ENCODE results near the gene NDRG2. TPM values are rescaled to one million over a fixed set of nuclear protein-coding genes. Genes with fewer than 3 reads are reported as not detected.

The NDRG2 gene
- total RNA-seq, 2 donors from 2014 or later: 133 to 178 TPM

GRCh38 chr14:20971705-20972021 lies 53.2 kb downstream of the NDRG2 start:
- WGBS, 2 donors: 0 to 14% methylated on average over 8 of the region's 8 CpGs
- ATAC-seq: peak; percentile 36
- Histone ChIP-seq H3K27ac (peak overlapping the region; percentile 3 to 82 (median 64)), H3K4me1 (peaks cover 12% of the 10 kb centered on the region), H3K4me3 (peak overlapping the region in 1 of 2 donors; percentile 45), H3K36me3 (replicated peaks in 1 of 2; ENCODE audit: insufficient read depth in 1 of 2, low read depth in 2 of 2) (no peaks in the 10 kb centered on the region), H3K27me3 (no peaks in the 10 kb centered on the region), H3K9me3 (no peaks in the 10 kb centered on the region)
- TF ChIP-seq POLR2A (IDR thresholded peaks at IDR 0.05): no peak
- TF ChIP-seq, protein P1, sequence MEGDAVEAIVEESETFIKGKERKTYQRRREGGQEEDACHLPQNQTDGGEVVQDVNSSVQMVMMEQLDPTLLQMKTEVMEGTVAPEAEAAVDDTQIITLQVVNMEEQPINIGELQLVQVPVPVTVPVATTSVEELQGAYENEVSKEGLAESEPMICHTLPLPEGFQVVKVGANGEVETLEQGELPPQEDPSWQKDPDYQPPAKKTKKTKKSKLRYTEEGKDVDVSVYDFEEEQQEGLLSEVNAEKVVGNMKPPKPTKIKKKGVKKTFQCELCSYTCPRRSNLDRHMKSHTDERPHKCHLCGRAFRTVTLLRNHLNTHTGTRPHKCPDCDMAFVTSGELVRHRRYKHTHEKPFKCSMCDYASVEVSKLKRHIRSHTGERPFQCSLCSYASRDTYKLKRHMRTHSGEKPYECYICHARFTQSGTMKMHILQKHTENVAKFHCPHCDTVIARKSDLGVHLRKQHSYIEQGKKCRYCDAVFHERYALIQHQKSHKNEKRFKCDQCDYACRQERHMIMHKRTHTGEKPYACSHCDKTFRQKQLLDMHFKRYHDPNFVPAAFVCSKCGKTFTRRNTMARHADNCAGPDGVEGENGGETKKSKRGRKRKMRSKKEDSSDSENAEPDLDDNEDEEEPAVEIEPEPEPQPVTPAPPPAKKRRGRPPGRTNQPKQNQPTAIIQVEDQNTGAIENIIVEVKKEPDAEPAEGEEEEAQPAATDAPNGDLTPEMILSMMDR (IDR thresholded peaks at IDR 0.05): no peak
- no peak for DNase-seq
- intact Hi-C loops (cut with DNase I): no loop called here

GRCh38 chr14:20970983-20971704 lies 53.7 kb downstream of the NDRG2 start:
- Histone ChIP-seq H3K27ac (peak overlapping the region; percentile 3 to 82 (median 64)), H3K36me3 (replicated peaks in 1 of 2; ENCODE audit: insufficient read depth in 1 of 2, low read depth in 2 of 2) (no peaks in the 10 kb centered on the region), H3K9me3 (no peaks in the 10 kb centered on the region), H3K4me1 (peaks cover 12% of the 10 kb centered on the region), H3K4me3 (peak overlapping the region; percentile 28 to 45), H3K27me3 (no peaks in the 10 kb centered on the region)
- WGBS, 2 donors: 0 to 3% methylated on average over 13 to 47 of the region's 47 CpGs
- TF ChIP-seq POLR2A (IDR thresholded peaks at IDR 0.05): peak in 1 of 3 donors; percentile 33
- TF ChIP-seq, protein P1 (IDR thresholded peaks at IDR 0.05): peak; percentile 80 to 97 (median 88)
- peak; percentile 95 for ATAC-seq
- intact Hi-C loops (cut with DNase I): no loop called here
- peak; percentile 87 to 90 (median 89) for DNase-seq

GRCh38 chr14:20970647-20970982 lies 54.2 kb downstream of the NDRG2 start:
- Histone ChIP-seq H3K4me3 (peak overlapping the region in 1 of 2 donors; percentile 28), H3K36me3 (replicated peaks in 1 of 2; ENCODE audit: insufficient read depth in 1 of 2, low read depth in 2 of 2) (no peaks in the 10 kb centered on the region), H3K27me3 (no peaks in the 10 kb centered on the region), H3K9me3 (no peaks in the 10 kb centered on the region), H3K4me1 (peaks cover 12% of the 10 kb centered on the region), H3K27ac (peak overlapping the region; percentile 3 to 82 (median 64))
- intact Hi-C loops (cut with DNase I): no loop called here
- DNase-seq: no peak
- 13 to 23% methylated on average over 10 of the region's 10 CpGs for WGBS, 2 donors
- ATAC-seq: peak; percentile 17
- TF ChIP-seq, protein P1 (IDR thresholded peaks at IDR 0.05): no peak

GRCh38 chr14:20969336-20969735 lies 55.5 kb downstream of the NDRG2 start:
- Histone ChIP-seq H3K36me3 (replicated peaks in 1 of 2; ENCODE audit: insufficient read depth in 1 of 2, low read depth in 2 of 2) (no peaks in the 10 kb centered on the region), H3K4me1 (peaks cover 12% of the 10 kb centered on the region), H3K27ac (no peak overlapping the region), H3K9me3 (no peaks in the 10 kb centered on the region), H3K4me3 (no peak overlapping the region), H3K27me3 (no peaks in the 10 kb centered on the region)
- ATAC-seq (no peak), DNase-seq (no peak)
- 80 to 91% methylated on average over 3 of the region's 3 CpGs for WGBS, 2 donors
- TF ChIP-seq, protein P1 (IDR thresholded peaks at IDR 0.05): no peak
- TF ChIP-seq POLR2A (IDR thresholded peaks at IDR 0.05): no peak
- intact Hi-C loops (cut with DNase I): loop anchor here (10.0 kb wide), 1 partner anchor 115 kb away; no protein-coding TSS in a partner anchor

Small RNAs within 50 kb of the gene (microRNA-seq; reads per million reads assigned to microRNA genes)
- 0 reads per million in 2 donors for gene MIR6717 (ENCODE audit: borderline number of aligned reads in 2 of 2, borderline replicate concordance in 2 of 2)

Other genes with a start within 250 kb of the NDRG2 start
- gene RNASE6, start 243.8 kb downstream of the NDRG2 start, total RNA-seq: 1 to 10 TPM in 1 of 2 donors, not detected in 1; 9.6 TPM
- 100 to 1,000 TPM; 316 to 772 TPM for gene RNASE1, start 222.2 kb downstream of the NDRG2 start, total RNA-seq
- gene RNASE3, start 133.7 kb downstream of the NDRG2 start, total RNA-seq: not detected
- not detected for gene RNASE2, start 69.6 kb downstream of the NDRG2 start, total RNA-seq
- 10 to 100 TPM; 39.2 to 73.7 TPM for gene METTL17, start 35.1 kb downstream of the NDRG2 start, total RNA-seq
- gene SLC39A2, start 25.8 kb downstream of the NDRG2 start, total RNA-seq: not detected
- gene TPPP2, start 5.2 kb upstream of the NDRG2 start, total RNA-seq: 1 to 10 TPM in 1 of 2 donors, not detected in 1; 1.3 TPM
- not detected for gene RNASE13, start 9.7 kb upstream of the NDRG2 start, total RNA-seq
- gene RNASE7, start 17.3 kb upstream of the NDRG2 start, total RNA-seq: 1 to 10 TPM in 1 of 2 donors, not detected in 1; 1.0 TPM
- gene RNASE8, start 32.8 kb upstream of the NDRG2 start, total RNA-seq: not detected
- gene ARHGEF40, start 45.2 kb upstream of the NDRG2 start, total RNA-seq: 100 to 1,000 TPM in 1 of 2 donors, 10 to 100 TPM in 1; 58.4 to 142 TPM
- 10 to 100 TPM; 28.3 to 39.2 TPM for gene ZNF219, start 73.6 kb upstream of the NDRG2 start, total RNA-seq
- gene TMEM253, start 76.0 kb upstream of the NDRG2 start, total RNA-seq: 1 to 10 TPM in 1 of 2 donors, not detected in 1; 1.3 TPM
- gene OR5AU1, start 131.0 kb upstream of the NDRG2 start, total RNA-seq: not detected
- gene HNRNPC, start 244.4 kb upstream of the NDRG2 start, total RNA-seq: 100 to 1,000 TPM; 245 to 251 TPM

All from body of pancreas (tissue), 4 donors.